Adrenal gland (tissue), 12 donors: ENCODE results near the gene RAD51B. TPM values are rescaled to one million over a fixed set of nuclear protein-coding genes. Genes with fewer than 3 reads are reported as not detected.

Source experiments
- DNase-seq, 7 donors: peaks; one replicate each; pipeline ENCODE4 v3.0.0-alpha.2; 2019 to 2020
- H3K27ac ChIP-seq, 5 donors: fragments of 200-600 bp; sonication (generic) in 4 of 5; 1 replicate in 3 of 5; 2 replicates in 2 of 5; pipeline versions ENCODE4 v1.5.1 to v1.8.0; 2016 to 2020; ENCODE audit warnings: mild to moderate bottlenecking in 1 of 5
- H3K27me3 ChIP-seq: fragments of 200-600 bp; 2 replicates; pipeline ENCODE4 v1.8.0; 2021
- H3K36me3 ChIP-seq, 2 donors: fragments of 200-600 bp; replicated peaks in 1 of 2; 1 replicate in 1 of 2; 2 replicates in 1 of 2; pipeline versions ENCODE4 v1.5.1 to v1.8.0; 2018 to 2022
- H3K4me1 ChIP-seq, 2 donors: fragments of 200-600 bp; replicated peaks in 1 of 2; 1 replicate in 1 of 2; 2 replicates in 1 of 2; pipeline versions ENCODE4 v1.5.1 to v1.8.0; 2018 to 2021
- H3K4me3 ChIP-seq, 4 donors: fragments of 200-600 bp; sonication (generic) in 3 of 4; one replicate each; pipeline ENCODE4 v1.5.1; 2016 to 2018
- H3K9me3 ChIP-seq, 3 donors: fragments of 200-600 bp; sonication (generic) in 1 of 3; replicated peaks in 1 of 3; 1 replicate in 2 of 3; 2 replicates in 1 of 3; pipeline versions ENCODE4 v1.5.1 to v1.8.0; 2016 to 2021
- CTCF ChIP-seq, 6 experiments: fragments of 450-650 bp in 4 of 6; fragments of 200-600 bp in 2 of 6; sonication (generic) in 1 of 6; IDR thresholded peaks; 1 replicate in 5 of 6; 2 replicates in 1 of 6; pipeline versions ENCODE4 v1.5.1 to v1.8.0; 2016 to 2021; ENCODE audit warnings: antibody characterized with exemption in 6 of 6, mild to moderate bottlenecking in 2 of 6, moderate library complexity in 1 of 6
- POLR2A ChIP-seq, 2 donors: fragments of 450-650 bp; IDR thresholded peaks; one replicate each; pipeline ENCODE4 v1.6.1; 2017; ENCODE audit warnings: antibody characterized with exemption in 2 of 2, mild to moderate bottlenecking in 2 of 2, moderate library complexity in 1 of 2
- WGBS, 4 donors: extraction: QIAGEN DNeasy Blood & Tissue Kit in 2 of 4; methylation state at CpG; one replicate each; pipeline versions ENCODE4 v1.1.5 to v1.1.7; 2013 to 2017; 5-methylcytosine and 5-hydroxymethylcytosine counted together
- intact Hi-C, 2 donors: fragments of 100-400 bp; cut with DNase I; formaldehyde crosslinking; loops; one replicate each; pipeline versions ENCODE4 v1.14.1 to v1.15.0; 2022 to 2023
- polyA plus RNA-seq, 3 donors: library from polyadenylated mRNA; stranded (reverse); fragments of 200-250 nt in 2 of 3; fragments of 350-450 nt in 1 of 3; fragmentation: Illumina TruSeq in 1 of 3; extraction: RNeasy Lipid Tissue Mini Kit (QIAGEN cat#74804) in 1 of 3; gene quantifications; one replicate each; pipeline ENCODE4 v1.2.3, GENCODE V29; 2013 to 2014
- total RNA-seq, 9 donors: library from RNA; depleted of rRNA in 4 of 9; stranded (reverse); fragments of >200 nt in 4 of 9; fragments of 120-200 nt in 1 of 9; fragmentation: NEBNext Ultra II Directional in 1 of 9; extraction: Animal tissue kit (Norgen Biotek cat#: 25700) in 1 of 9; gene quantifications; one replicate each; pipeline versions ENCODE4 v1.1.0 to v1.2.4, GENCODE V29; 2013 to 2023
- donor health status: healthy with polysubstance abuse.
- donor health status: Bipolar disorder and iron deficiency.
- donor health status: DM: yes; HTN: yes; CAD: no.
- donor health status: DM: no; HTN: no; CAD: no.
- donor health status: DM: no; HTN: no; CAD: no.
- donor health status: DM: yes; HTN: yes; CAD: no.

The RAD51B gene
- total and polyA plus RNA-seq, 12 donors, result 2.3 to 24.6 (median 12.4) TPM

DNA sequence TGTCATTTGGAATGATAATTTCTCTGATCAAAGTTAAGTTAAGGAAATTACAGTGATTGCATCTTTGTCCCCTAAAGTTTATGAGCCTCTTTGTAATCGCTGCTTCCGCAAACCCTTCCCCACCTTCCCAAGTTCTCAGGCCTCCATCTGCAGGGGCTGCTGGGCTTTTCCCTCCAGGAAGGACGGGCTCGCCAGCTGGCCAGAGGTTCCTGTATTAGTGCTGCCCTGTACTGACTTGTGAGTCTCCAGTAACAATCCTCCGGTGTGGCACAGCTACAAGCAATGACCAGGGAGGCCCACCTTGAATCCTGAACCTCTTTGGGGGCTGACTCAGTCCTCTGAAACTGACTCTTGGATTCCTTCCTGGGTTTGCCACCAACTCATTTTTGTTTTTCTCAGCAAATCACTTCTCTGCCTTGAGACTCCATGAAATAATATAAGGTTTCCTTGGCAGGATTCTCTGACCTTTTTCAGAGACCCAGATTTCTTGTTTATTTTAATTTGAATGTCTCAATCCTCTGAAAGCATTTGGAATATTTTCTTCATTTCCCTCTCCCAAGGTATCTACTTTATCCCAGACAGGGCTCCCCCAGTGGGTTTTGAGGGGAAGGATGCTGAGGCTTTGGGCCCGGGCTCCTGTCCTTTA lies 574.7 kb downstream of the RAD51B start:
- no peaks in the 10 kb centered on the region for H3K27me3 ChIP-seq
- intact Hi-C loops, result loop anchor here in 1 of 2 donors (10.0 kb wide), 1 partner anchor 391 kb away; no protein-coding TSS in a partner anchor
- H3K9me3 ChIP-seq, result no peaks in the 10 kb centered on the region
- no peak overlapping the region for H3K4me3 ChIP-seq
- TF ChIP-seq POLR2A (IDR thresholded peaks at IDR 0.05), result no peak
- TF ChIP-seq CTCF (IDR thresholded peaks at IDR 0.05), result no peak
- H3K27ac ChIP-seq, result peak overlapping the region in 3 of 5 donors; percentile 3 to 84 (median 66)
- no peaks in the 10 kb centered on the region for H3K36me3 ChIP-seq
- H3K4me1 ChIP-seq, result peaks cover 23 to 71% of the 10 kb centered on the region in 2 donors
- no peak for DNase-seq
- 72 to 85% (median 77%) methylated on average over 5 to 6 of the region's 6 CpGs for WGBS, 4 donors

GRCh38 chr14:68394764-68395143 lies 575.2 kb downstream of the RAD51B start:
- intact Hi-C loops, result loop anchor here in 1 of 2 donors (10.0 kb wide), 1 partner anchor 390 kb away; no protein-coding TSS in a partner anchor
- H3K4me3 ChIP-seq, result no peak overlapping the region
- TF ChIP-seq CTCF (IDR thresholded peaks at IDR 0.05) (no peak), POLR2A (IDR thresholded peaks at IDR 0.05) (no peak)
- H3K36me3 ChIP-seq, result no peaks in the 10 kb centered on the region
- 71 to 84% (median 81%) methylated on average over 10 to 11 of the region's 11 CpGs for WGBS, 4 donors
- DNase-seq, result no peak
- no peaks in the 10 kb centered on the region for H3K9me3 ChIP-seq
- peak overlapping the region in 3 of 5 donors; percentile 3 to 84 (median 66) for H3K27ac ChIP-seq
- H3K4me1 ChIP-seq, result peaks cover 23 to 71% of the 10 kb centered on the region in 2 donors
- H3K27me3 ChIP-seq, result no peaks in the 10 kb centered on the region

DNA sequence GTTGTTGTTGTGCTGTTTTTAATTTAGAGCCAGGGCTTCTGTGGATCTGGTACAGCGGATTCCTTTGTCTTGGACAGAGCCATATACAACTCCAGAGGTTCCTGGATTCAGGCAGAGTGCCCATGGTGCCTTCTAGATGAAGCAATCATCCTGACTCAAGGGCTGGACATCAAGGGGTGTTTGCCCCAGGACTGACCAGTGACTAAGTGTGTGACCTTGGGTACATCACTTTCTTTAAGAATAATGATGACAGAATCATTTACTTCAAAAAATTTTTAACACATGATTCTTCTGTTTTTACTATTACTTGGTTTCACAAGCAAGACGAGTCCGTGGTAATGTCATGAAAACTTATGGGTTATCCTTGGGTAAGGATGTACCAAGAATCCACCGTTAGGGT lies 576.0 kb downstream of the RAD51B start:
- H3K36me3 ChIP-seq, result no peaks in the 10 kb centered on the region
- TF ChIP-seq CTCF (IDR thresholded peaks at IDR 0.05), result no peak
- TF ChIP-seq POLR2A (IDR thresholded peaks at IDR 0.05), result no peak
- H3K4me3 ChIP-seq, result no peak overlapping the region
- no peaks in the 10 kb centered on the region for H3K27me3 ChIP-seq
- H3K27ac ChIP-seq, result peak overlapping the region in 2 of 5 donors; percentile 66 to 84
- peaks cover 23 to 71% of the 10 kb centered on the region in 2 donors for H3K4me1 ChIP-seq
- 32 to 52% (median 41%) methylated on average over 4 of the region's 4 CpGs for WGBS, 4 donors
- intact Hi-C loops, result loop anchor here in 1 of 2 donors (10.0 kb wide), 1 partner anchor 389 kb away; no protein-coding TSS in a partner anchor
- H3K9me3 ChIP-seq, result no peaks in the 10 kb centered on the region
- DNase-seq, result peak; percentile 60 to 90 (median 86)

DNA sequence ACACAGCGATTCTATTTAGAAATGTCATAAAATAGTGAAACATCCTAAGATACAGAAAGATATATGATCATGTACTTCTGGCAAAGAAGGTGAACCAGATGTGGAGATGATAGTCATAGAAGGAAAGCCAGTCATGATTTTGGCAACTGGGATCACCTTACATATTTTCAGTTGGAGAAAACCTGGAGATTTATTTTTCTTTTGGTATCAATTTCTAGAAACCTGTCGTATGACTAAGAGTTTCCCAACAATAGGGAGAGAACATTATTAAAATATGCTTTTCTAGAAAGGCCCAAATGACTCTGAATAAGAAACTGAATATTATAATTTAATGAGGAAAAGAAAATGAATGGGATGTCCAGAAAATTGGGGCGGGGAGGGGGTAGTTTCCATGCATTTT lies 576.9 kb downstream of the RAD51B start:
- intact Hi-C loops, result loop anchor here in 1 of 2 donors (10.0 kb wide), 1 partner anchor 388 kb away; no protein-coding TSS in a partner anchor
- no peaks in the 10 kb centered on the region for H3K27me3 ChIP-seq
- no peaks in the 10 kb centered on the region for H3K36me3 ChIP-seq
- TF ChIP-seq CTCF (IDR thresholded peaks at IDR 0.05), result no peak
- no peak for TF ChIP-seq POLR2A (IDR thresholded peaks at IDR 0.05)
- DNase-seq, result no peak
- peak overlapping the region in 3 of 5 donors; percentile 16 to 83 (median 66) for H3K27ac ChIP-seq
- 76 to 81% (median 78%) methylated on average over 3 of the region's 3 CpGs for WGBS, 4 donors
- no peaks in the 10 kb centered on the region for H3K9me3 ChIP-seq
- H3K4me3 ChIP-seq, result no peak overlapping the region
- peaks cover 23 to 74% of the 10 kb centered on the region in 2 donors for H3K4me1 ChIP-seq
